GM18519 (cell line): ENCODE measurements around the gene BOLL.
A peak's percentile ranks its signal among the peaks of the same experiment; 100 is the strongest.
"Not testable (repeated sequence)": the region's sequence is repeated elsewhere in the genome, so short reads cannot be mapped to it uniquely, and the experiment has no call there.

Experiments used
- ATAC-seq: cut with Tn5 transposase; IDR thresholded peaks from one replicate; pipeline ENCODE4 v1.9.1; 2021; ENCODE audit warnings: mild to moderate bottlenecking, moderate library complexity; ENCODE audit not compliant: unreplicated experiment, low FRiP score

BOLL gene

GRCh38 chr2:197799068-197799467 lies 13.9 kb upstream of the BOLL start:
- no peak for ATAC-seq

GRCh38 chr2:197798187-197798586 lies 13.1 kb upstream of the BOLL start:
- ATAC-seq: no peak

GRCh38 chr2:197795277-197795676 lies 10.2 kb upstream of the BOLL start:
- ATAC-seq: no peak

GRCh38 chr2:197793456-197793855 lies 8.3 kb upstream of the BOLL start:
- no peak for ATAC-seq

GRCh38 chr2:197786010-197786877 lies 1.1 kb upstream of the BOLL start:
- ATAC-seq: peak; percentile 64

GRCh38 chr2:197782126-197782525 lies 3.0 kb downstream of the BOLL start:
- no peak for ATAC-seq

GRCh38 chr2:197779261-197779660 lies 5.9 kb downstream of the BOLL start:
- no peak for ATAC-seq

GRCh38 chr2:197777823-197778407 lies 7.2 kb downstream of the BOLL start:
- ATAC-seq: no peak

- ATAC-seq: no peak
Measured at GRCh38 chr2:197760293-197760657, 24.8 kb downstream of the BOLL start.

GRCh38 chr2:197759625-197760292 lies 25.4 kb downstream of the BOLL start:
- ATAC-seq: no peak

GRCh38 chr2:197759013-197759412 lies 26.1 kb downstream of the BOLL start:
- ATAC-seq: no peak

GRCh38 chr2:197740200-197740599 lies 44.9 kb downstream of the BOLL start:
- no peak for ATAC-seq

GRCh38 chr2:197728555-197729544 lies 56.3 kb downstream of the BOLL start:
- ATAC-seq: not testable (repeated sequence)

- no peak for ATAC-seq
Measured at GRCh38 chr2:197727011-197727410, 58.1 kb downstream of the BOLL start.

- ATAC-seq: no peak
Measured at GRCh38 chr2:197717863-197718262, 67.3 kb downstream of the BOLL start.

- no peak for ATAC-seq
Measured at GRCh38 chr2:197713271-197713670, 71.8 kb downstream of the BOLL start.

GRCh38 chr2:197711578-197711977 lies 73.5 kb downstream of the BOLL start:
- ATAC-seq: no peak

GRCh38 chr2:197710424-197711042 lies 74.6 kb downstream of the BOLL start:
- ATAC-seq: peak; percentile 82

GRCh38 chr2:197709140-197709539 lies 76.0 kb downstream of the BOLL start:
- ATAC-seq: not testable (repeated sequence)

- no peak for ATAC-seq
Measured at GRCh38 chr2:197708331-197708730, 76.8 kb downstream of the BOLL start.
